ENCODE results near the gene CAMTA1.

GRCh38 chr1:6951536-6951935 lies 166.3 kb downstream of the CAMTA1 start:
- TF ChIP-seq YY1 (IDR thresholded peaks at IDR 0.05; ENCODE audit: low read depth) (no peak), POLR2AphosphoS5 (IDR thresholded peaks at IDR 0.05; ENCODE audit: low read depth, low read length) (no peak), EP300 (IDR thresholded peaks at IDR 0.05; ENCODE audit: borderline replicate concordance in 1 of 2, low read depth in 1 of 2, low read length in 1 of 2) (no peak), EZH2phosphoT487 (IDR thresholded peaks at IDR 0.05; ENCODE audit: borderline replicate concordance, low read depth) (no peak), CTCF (IDR thresholded peaks at IDR 0.05) (no peak), GABPA (IDR thresholded peaks at IDR 0.05; ENCODE audit: low read depth) (no peak), MAX (IDR thresholded peaks at IDR 0.05; ENCODE audit: low read depth) (no peak), TAF1 (IDR thresholded peaks at IDR 0.05; ENCODE audit: borderline replicate concordance, low read depth, low read length) (no peak), FOXM1 (IDR thresholded peaks at IDR 0.05; ENCODE audit: low read depth) (no peak), CHD2 (IDR thresholded peaks at IDR 0.05; ENCODE audit: low read length, partially characterized antibody) (no peak), TEAD4 (IDR thresholded peaks at IDR 0.05; ENCODE audit: borderline replicate concordance, insufficient read depth) (no peak)
